ENCODE results near the gene PTGER2.

Gene PTGER2

GRCh38 chr14:52269100-52269499, 45.0 kb upstream of the PTGER2 start:
- ATAC-seq (ENCODE audit: insufficient read depth, low read depth) (no peak), DNase-seq (no peak)
- Histone ChIP-seq H3K4me1 (ENCODE audit: insufficient read depth, low read length) (peaks cover 21% of the 10 kb centered on the region), H3K36me3 (ENCODE audit: insufficient read depth, low read length) (no peaks in the 10 kb centered on the region), H2AFZ (ENCODE audit: low read depth, low read length) (0 out of 2 replicates have a peak overlapping the region, but pooled peaks have one; percentile 23), H3K9ac (ENCODE audit: low read depth, low read length) (no peak overlapping the region), H4K20me1 (ENCODE audit: insufficient read depth, low read length) (no peaks in the 10 kb centered on the region), H3K27ac (ENCODE audit: low read length) (no peak overlapping the region), H3K9me3 (ENCODE audit: insufficient read depth, low read length, severe bottlenecking) (peaks cover 2% of the 10 kb centered on the region), H3K4me2 (ENCODE audit: insufficient read depth, low read length) (no peak overlapping the region), H3K79me2 (ENCODE audit: insufficient read depth, low read length) (no peaks in the 10 kb centered on the region), H3K27me3 (ENCODE audit: insufficient read depth, low read length, poor library complexity) (no peaks in the 10 kb centered on the region), H3K4me3 (ENCODE audit: low read depth in 1 of 2, low read length in 2 of 2) (no peak overlapping the region)
- TF ChIP-seq EZH2 (IDR thresholded peaks at IDR 0.05; ENCODE audit: borderline replicate concordance, low read depth, low read length, severe bottlenecking) (no peak), CTCF (IDR thresholded peaks at IDR 0.05; ENCODE audit: borderline replicate concordance, extremely low read depth, low read length, poor library complexity, severe bottlenecking) (no peak)

- Histone ChIP-seq H3K4me1 (ENCODE audit: insufficient read depth, low read length) (peaks cover 20% of the 10 kb centered on the region), H3K36me3 (ENCODE audit: insufficient read depth, low read length) (no peaks in the 10 kb centered on the region), H3K4me3 (ENCODE audit: low read depth in 1 of 2, low read length in 2 of 2) (no peak overlapping the region), H2AFZ (ENCODE audit: low read depth, low read length) (no peak overlapping the region), H3K9ac (ENCODE audit: low read depth, low read length) (no peak overlapping the region), H3K9me3 (ENCODE audit: insufficient read depth, low read length, severe bottlenecking) (peaks cover 2% of the 10 kb centered on the region), H3K27me3 (ENCODE audit: insufficient read depth, low read length, poor library complexity) (no peaks in the 10 kb centered on the region), H3K79me2 (ENCODE audit: insufficient read depth, low read length) (no peaks in the 10 kb centered on the region), H3K27ac (ENCODE audit: low read length) (no peak overlapping the region), H3K4me2 (ENCODE audit: insufficient read depth, low read length) (no peak overlapping the region), H4K20me1 (ENCODE audit: insufficient read depth, low read length) (no peaks in the 10 kb centered on the region)
- ATAC-seq (ENCODE audit: insufficient read depth, low read depth) (no peak), DNase-seq (no peak)
- TF ChIP-seq CTCF (IDR thresholded peaks at IDR 0.05; ENCODE audit: borderline replicate concordance, extremely low read depth, low read length, poor library complexity, severe bottlenecking) = no peak
- no peak for TF ChIP-seq EZH2 (IDR thresholded peaks at IDR 0.05; ENCODE audit: borderline replicate concordance, low read depth, low read length, severe bottlenecking)
Observed at GRCh38 chr14:52269982-52270381, 44.1 kb upstream of the PTGER2 start.

- Histone ChIP-seq H2AFZ (ENCODE audit: low read depth, low read length) (no peak overlapping the region), H3K36me3 (ENCODE audit: insufficient read depth, low read length) (no peaks in the 10 kb centered on the region), H3K27ac (ENCODE audit: low read length) (no peak overlapping the region), H3K9me3 (ENCODE audit: insufficient read depth, low read length, severe bottlenecking) (peaks cover 2% of the 10 kb centered on the region), H4K20me1 (ENCODE audit: insufficient read depth, low read length) (no peaks in the 10 kb centered on the region), H3K4me3 (ENCODE audit: low read depth in 1 of 2, low read length in 2 of 2) (no peak overlapping the region), H3K27me3 (ENCODE audit: insufficient read depth, low read length, poor library complexity) (no peaks in the 10 kb centered on the region), H3K4me2 (ENCODE audit: insufficient read depth, low read length) (no peak overlapping the region), H3K4me1 (ENCODE audit: insufficient read depth, low read length) (peaks cover 5% of the 10 kb centered on the region; the same call in 1 of the 2 replicates), H3K9ac (ENCODE audit: low read depth, low read length) (no peak overlapping the region), H3K79me2 (ENCODE audit: insufficient read depth, low read length) (no peaks in the 10 kb centered on the region)
- no peak for ATAC-seq (ENCODE audit: insufficient read depth, low read depth)
- TF ChIP-seq EZH2 (IDR thresholded peaks at IDR 0.05; ENCODE audit: borderline replicate concordance, low read depth, low read length, severe bottlenecking) = no peak
- TF ChIP-seq CTCF (IDR thresholded peaks at IDR 0.05; ENCODE audit: borderline replicate concordance, extremely low read depth, low read length, poor library complexity, severe bottlenecking) = no peak
- DNase-seq = no peak
Observed at GRCh38 chr14:52271538-52271937, 42.6 kb upstream of the PTGER2 start.

- no peaks in the 10 kb centered on the region for H3K79me2 ChIP-seq (ENCODE audit: insufficient read depth, low read length)
- ATAC-seq (ENCODE audit: insufficient read depth, low read depth) (peak; percentile 45; the same call in 1 of the 3 replicates), DNase-seq (peak; percentile 28)
- no peak overlapping the region for H3K9ac ChIP-seq (ENCODE audit: low read depth, low read length)
- no peak overlapping the region for H3K4me2 ChIP-seq (ENCODE audit: insufficient read depth, low read length)
- no peaks in the 10 kb centered on the region for H3K36me3 ChIP-seq (ENCODE audit: insufficient read depth, low read length)
- H3K27ac ChIP-seq (ENCODE audit: low read length) = no peak overlapping the region
- H3K9me3 ChIP-seq (ENCODE audit: insufficient read depth, low read length, severe bottlenecking) = peaks cover 2% of the 10 kb centered on the region
- H4K20me1 ChIP-seq (ENCODE audit: insufficient read depth, low read length) = no peaks in the 10 kb centered on the region
- H2AFZ ChIP-seq (ENCODE audit: low read depth, low read length) = no peak overlapping the region
- no peaks in the 10 kb centered on the region for H3K27me3 ChIP-seq (ENCODE audit: insufficient read depth, low read length, poor library complexity)
- no peak overlapping the region for H3K4me3 ChIP-seq (ENCODE audit: low read depth in 1 of 2, low read length in 2 of 2)
- peak; percentile 55 for TF ChIP-seq CTCF (IDR thresholded peaks at IDR 0.05; ENCODE audit: borderline replicate concordance, extremely low read depth, low read length, poor library complexity, severe bottlenecking)
- TF ChIP-seq EZH2 (IDR thresholded peaks at IDR 0.05; ENCODE audit: borderline replicate concordance, low read depth, low read length, severe bottlenecking) = no peak
- H3K4me1 ChIP-seq (ENCODE audit: insufficient read depth, low read length) = no peaks in the 10 kb centered on the region
Observed at GRCh38 chr14:52272375-52272774, 41.7 kb upstream of the PTGER2 start.
